IMR-90 (cell line): Measurements from ENCODE around the gene DPF3. TPM values are rescaled to one million over a fixed set of nuclear protein-coding genes. Genes with fewer than 3 reads are reported as not detected.
A peak's percentile ranks its signal among the peaks of the same experiment; 100 is the strongest.

ENCODE experiments used
- ATAC-seq: fragments of 200-7000 bp; cut with Tn5 transposase; 2 replicates; pipeline ENCODE4 v1.9.1; 2020; ENCODE audit warnings: low read depth, mild to moderate bottlenecking, moderate library complexity
- BruUV-seq: library from RNA; stranded (reverse); fragments of 400-500 nt; replicated peaks from 2 replicates; lab custom pipeline; 2021; lab: Mats Ljungman, UMichigan
- CTCF ChIA-PET: fragments of 300-600 bp; formaldehyde crosslinking; extraction: SDS; loops from one replicate; lab custom pipeline; 2021; ENCODE audit warnings: antibody characterized with exemption; lab: Yijun Ruan, JAX
- POLR2A ChIA-PET: fragments of 300-600 bp; sonication (Branson Sonifier 250); formaldehyde crosslinking; loops from one replicate; lab custom pipeline; 2022; ENCODE audit warnings: antibody characterized with exemption; ENCODE audit not compliant: unreplicated experiment; lab: Charles Lee
- DNase-seq: peaks from one replicate; pipeline ENCODE4 v3.0.0; 2013
- H2AFZ ChIP-seq: replicated peaks from 2 replicates; pipeline ENCODE3; 2013; ENCODE audit warnings: low read length, mild to moderate bottlenecking; ENCODE audit not compliant: poor library complexity
- H2AK5ac ChIP-seq: 2 replicates; pipeline ENCODE4 v1.6.1; 2013; ENCODE audit warnings: low read depth, low read length, inconsistent platforms
- H2AK9ac ChIP-seq: replicated peaks from 2 replicates; pipeline ENCODE3; 2013; ENCODE audit warnings: mild to moderate bottlenecking, low read depth, low read length, moderate library complexity; ENCODE audit not compliant: poor library complexity
- H2BK120ac ChIP-seq: 2 replicates; pipeline ENCODE4 v1.6.1; 2013; ENCODE audit warnings: low read depth, low read length, inconsistent platforms
- H2BK15ac ChIP-seq: 3 replicates; pipeline ENCODE4 v1.6.1; 2013; ENCODE audit warnings: low read depth, low read length, inconsistent platforms
- H2BK20ac ChIP-seq: 2 replicates; pipeline ENCODE4 v1.6.1; 2013; ENCODE audit warnings: low read depth, mild to moderate bottlenecking, inconsistent platforms, low read length, moderate library complexity
- H2BK5ac ChIP-seq: 2 replicates; pipeline ENCODE4 v1.6.1; 2013; ENCODE audit warnings: mild to moderate bottlenecking, low read depth, low read length, inconsistent platforms; ENCODE audit not compliant: poor library complexity, severe bottlenecking
- H3K14ac ChIP-seq: replicated peaks from 2 replicates; pipeline ENCODE4 v1.6.1; 2013; ENCODE audit warnings: low read depth, low read length, inconsistent platforms
- H3K18ac ChIP-seq: 2 replicates; pipeline ENCODE4 v1.6.1; 2013; ENCODE audit warnings: low read depth, low read length, control low read depth
- H3K23ac ChIP-seq: 2 replicates; pipeline ENCODE4 v1.6.1; 2013; ENCODE audit warnings: low read depth, low read length, inconsistent platforms
- H3K27ac ChIP-seq: 2 replicates; pipeline ENCODE4 v1.5.1; 2013; ENCODE audit warnings: mild to moderate bottlenecking, control low read depth, low read length; ENCODE audit not compliant: insufficient read depth
- H3K27me3 ChIP-seq: 2 replicates; pipeline ENCODE4 v1.6.1; 2013; ENCODE audit warnings: low read length; ENCODE audit not compliant: control insufficient read depth, insufficient read depth
- H3K36me3 ChIP-seq: 2 replicates; pipeline ENCODE4 v1.6.1; 2013; ENCODE audit warnings: low read length, mixed read lengths; ENCODE audit not compliant: control insufficient read depth, insufficient read depth
- H3K4ac ChIP-seq: 2 replicates; pipeline ENCODE4 v1.6.1; 2013; ENCODE audit warnings: low read depth, low read length, inconsistent platforms
- H3K4me1 ChIP-seq: 2 replicates; pipeline ENCODE4 v1.6.1; 2013; ENCODE audit warnings: low read length, mixed read lengths; ENCODE audit not compliant: control insufficient read depth, insufficient read depth
- H3K4me2 ChIP-seq: 2 replicates; pipeline ENCODE4 v1.6.1; 2013; ENCODE audit warnings: low read depth, mild to moderate bottlenecking, control low read depth, low read length, moderate library complexity
- H3K4me3 ChIP-seq: 2 replicates; pipeline ENCODE4 v1.5.1; 2013; ENCODE audit warnings: low read depth, mild to moderate bottlenecking, control low read depth, low read length, moderate library complexity; ENCODE audit not compliant: insufficient read depth
- H3K56ac ChIP-seq: 2 replicates; pipeline ENCODE4 v1.6.1; 2013; ENCODE audit warnings: low read length, inconsistent platforms; ENCODE audit not compliant: insufficient read depth; ENCODE audit errors: extremely low read depth
- H3K79me1 ChIP-seq, 2 experiments: 2 replicates each; pipeline ENCODE4 v1.6.1; 2013; ENCODE audit warnings: low read length in 2 of 2, inconsistent platforms in 1 of 2, low read depth in 1 of 2
- H3K9ac ChIP-seq: 2 replicates; pipeline ENCODE4 v1.6.1; 2013; ENCODE audit warnings: low read depth, low read length, control low read depth
- H3K9me1 ChIP-seq: 2 replicates; pipeline ENCODE4 v1.6.1; 2013; ENCODE audit warnings: low read length, inconsistent platforms; ENCODE audit not compliant: insufficient read depth
- H3K9me3 ChIP-seq: 2 replicates; pipeline ENCODE4 v1.6.1; 2013; ENCODE audit warnings: low read length; ENCODE audit not compliant: control insufficient read depth, insufficient read depth
- H4K20me1 ChIP-seq: 2 replicates; pipeline ENCODE4 v1.6.1; 2013; ENCODE audit warnings: low read length, inconsistent platforms; ENCODE audit not compliant: insufficient read depth
- H4K5ac ChIP-seq: 2 replicates; pipeline ENCODE4 v1.6.1; 2013; ENCODE audit warnings: mild to moderate bottlenecking, low read depth, low read length, control low read depth
- H4K8ac ChIP-seq, 2 experiments: 2 replicates each; pipeline ENCODE4 v1.6.1; 2013; ENCODE audit warnings: low read depth in 2 of 2, low read length in 2 of 2, control low read depth in 1 of 2, inconsistent platforms in 1 of 2
- H4K91ac ChIP-seq: 2 replicates; pipeline ENCODE4 v1.6.1; 2013; ENCODE audit warnings: low read depth, low read length, inconsistent platforms; ENCODE audit not compliant: insufficient read depth
- BHLHE40 ChIP-seq: fragments of 150-350 bp; IDR thresholded peaks from 2 replicates; pipeline ENCODE4 v1.6.1; 2016; ENCODE audit warnings: mild to moderate bottlenecking, low read depth, low read length
- CEBPB ChIP-seq: IDR thresholded peaks from 2 replicates; pipeline ENCODE4 v1.6.1; 2012; ENCODE audit warnings: low read depth, low read length, improper control_type of control experiment
- CHD1 ChIP-seq: IDR thresholded peaks from 2 replicates; pipeline ENCODE4 v1.6.1; 2012; ENCODE audit warnings: low read depth, low read length, improper control_type of control experiment
- CTCF ChIP-seq: conservative IDR thresholded peaks from 2 replicates; pipeline ENCODE4 v1.5.1; 2012; ENCODE audit warnings: mild to moderate bottlenecking, low read depth, low read length, improper control_type of control experiment
- MAFK ChIP-seq: IDR thresholded peaks from 2 replicates; pipeline ENCODE4 v1.6.1; 2012; ENCODE audit warnings: low read depth, low read length, improper control_type of control experiment
- NFE2L2 ChIP-seq: fragments of 150-350 bp; IDR thresholded peaks from 2 replicates; pipeline ENCODE4 v1.6.1; 2016; ENCODE audit warnings: low read depth, mild to moderate bottlenecking, low read length
- POLR2A ChIP-seq: IDR thresholded peaks from 2 replicates; pipeline ENCODE4 v1.6.1; 2012; ENCODE audit warnings: mild to moderate bottlenecking, low read depth, low read length
- whole genome bisulfite sequencing, 2 experiments: methylation state at CpG; one replicate each; pipeline versions ENCODE4 v1.1.5 to v1.1.7; 2013; ENCODE audit warnings: missing lambda C conversion rate in 2 of 2; ENCODE audit not compliant: insufficient read length in 1 of 2; ENCODE audit errors: extremely low coverage in 2 of 2; 5-methylcytosine and 5-hydroxymethylcytosine counted together
- dilution Hi-C: fragments of 300-500 bp; cut with HindIII; formaldehyde crosslinking; loops from one replicate; pipeline ENCODE4 v1.14.3; 2018; ENCODE audit warnings: low sequenced_read_pairs; ENCODE audit not compliant: unreplicated experiment
- in situ Hi-C: fragments of 300-500 bp; cut with MboI; formaldehyde crosslinking; loops from 3 replicates; pipeline ENCODE4 v1.14.3; 2019; ENCODE audit warnings: low sequenced_read_pairs, inconsistent platforms, mixed read lengths
- intact Hi-C: fragments of 100-400 bp; cut with micrococcal nuclease; formaldehyde crosslinking; loops from 2 replicates; pipeline ENCODE4 v1.10.0; 2022
- polyA plus RNA-seq, 3 experiments: library from polyadenylated mRNA; depleted of rRNA; stranded (reverse); fragments of >200 nt; gene quantifications; 2 replicates each; pipeline ENCODE4 v1.2.3, GENCODE V29; 2012; ENCODE audit warnings: low replicate concordance in 1 of 3
- total RNA-seq: library from RNA; depleted of rRNA; stranded (reverse); fragments of >200 nt; gene quantifications from 2 replicates; pipeline ENCODE4 v1.2.3, GENCODE V29; 2012
- TF ChIP-seq, protein P1 (sequence below): fragments of 150-350 bp; IDR thresholded peaks from 2 replicates; pipeline ENCODE4 v1.6.1; 2017; ENCODE audit warnings: mild to moderate bottlenecking, antibody characterized with exemption, low read length, low read depth

Gene DPF3
- total and polyA plus RNA-seq, 2 of the 4 experiments (the other 2 are of a cell fraction), result 30.5 to 32.8 TPM

DNA sequence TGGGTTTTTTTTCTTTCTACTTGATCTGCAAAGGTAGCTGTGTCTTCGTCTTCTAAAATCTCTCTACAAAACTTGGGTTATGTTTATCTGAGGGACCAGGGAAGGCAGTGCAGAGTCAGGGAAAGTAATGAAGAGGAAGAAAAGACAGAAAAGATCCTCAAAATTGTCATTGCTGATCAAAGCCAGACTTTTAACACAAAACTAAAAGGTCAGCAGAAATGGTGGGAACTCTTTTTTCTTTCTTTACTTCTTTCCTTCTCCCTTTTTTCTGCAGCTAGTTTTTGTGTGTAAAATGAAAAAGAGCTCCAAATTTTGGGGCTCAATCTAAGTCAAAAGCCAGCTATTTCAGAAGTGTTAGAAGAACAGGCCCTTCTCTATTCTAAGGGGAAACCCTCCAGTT lies 11.9 kb downstream of the DPF3 start:
- CTCF ChIA-PET, result no interaction called here
- in situ Hi-C loops, result no loop called here

More for the DNA sequence above, 11.9 kb downstream of the DPF3 start:
- Histone ChIP-seq H3K18ac (no peak overlapping the region), H3K4me2 (no peak overlapping the region), H3K27ac (no peak overlapping the region), H4K8ac (no peak overlapping the region), H3K56ac (no peak overlapping the region), H2BK120ac (no peak overlapping the region), H3K23ac (no peak overlapping the region), H3K9ac (no peak overlapping the region), H3K79me1 (peaks cover 44 to 86% of the 10 kb centered on the region in 2 experiments), H3K4me1 (peaks cover 6% of the 10 kb centered on the region), H3K27me3 (no peaks in the 10 kb centered on the region), H3K4me3 (no peak overlapping the region), H4K20me1 (peaks cover 47% of the 10 kb centered on the region), H3K9me1 (peaks cover 8% of the 10 kb centered on the region), H2BK20ac (no peak overlapping the region), H3K36me3 (peaks cover 6% of the 10 kb centered on the region; the same call in 1 of the 2 replicates), H2AK9ac (no peak overlapping the region), H2AFZ (no peak overlapping the region), H3K14ac (no peak overlapping the region), H3K9me3 (no peaks in the 10 kb centered on the region), H3K4ac (no peak overlapping the region), H2AK5ac (no peak overlapping the region), H2BK15ac (no peak overlapping the region), H4K91ac (no peak overlapping the region), H2BK5ac (no peak overlapping the region), H4K5ac (no peak overlapping the region)
- intact Hi-C loops (no loop called here), dilution Hi-C loops (no loop called here)
- no CpG with 5 or more reads among the region's 1 CpG for WGBS, 2 experiments
- POLR2A ChIA-PET, result no interaction called here
- DNase-seq (no peak), ATAC-seq (no peak)
- TF ChIP-seq POLR2A (no peak), CTCF (no peak), BHLHE40 (no peak), NFE2L2 (no peak), CEBPB (no peak), MAFK (peak; percentile 94), CHD1 (no peak)
- TF ChIP-seq, protein P1, sequence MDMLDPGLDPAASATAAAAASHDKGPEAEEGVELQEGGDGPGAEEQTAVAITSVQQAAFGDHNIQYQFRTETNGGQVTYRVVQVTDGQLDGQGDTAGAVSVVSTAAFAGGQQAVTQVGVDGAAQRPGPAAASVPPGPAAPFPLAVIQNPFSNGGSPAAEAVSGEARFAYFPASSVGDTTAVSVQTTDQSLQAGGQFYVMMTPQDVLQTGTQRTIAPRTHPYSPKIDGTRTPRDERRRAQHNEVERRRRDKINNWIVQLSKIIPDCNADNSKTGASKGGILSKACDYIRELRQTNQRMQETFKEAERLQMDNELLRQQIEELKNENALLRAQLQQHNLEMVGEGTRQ, result no peak
- BruUV-seq, result no TSS peak
